Measurements from ENCODE around the gene ZBTB7B.

Gene ZBTB7B

GRCh38 chr1:155062151-155062686 lies 59.6 kb downstream of the ZBTB7B start:
- DNase-seq = no peak
- peaks cover 0 to 29% (median 27%) of the 10 kb centered on the region in 4 experiments for H3K4me1 ChIP-seq (ENCODE audit: control extremely low read depth in 1 of 4, control insufficient read depth in 4 of 4, insufficient read depth in 4 of 4, low read length in 3 of 4)
- WGBS (ENCODE audit: insufficient coverage) = 92% methylated on average over 22 of the region's 29 CpGs
- peaks cover 0 to 26% (median 17%) of the 10 kb centered on the region in 4 experiments for H3K36me3 ChIP-seq (ENCODE audit: control insufficient read depth in 4 of 4, insufficient read depth in 4 of 4, low read length in 3 of 4)
- ChIA-PET CTCF (interaction anchor here (0.8 to 22.6 kb wide), 18 partner anchors 7 to 591 kb away, joined by 3 to 368 read pairs (median 3); partner anchors contain the start of genes ADAM15, DCST1, DCST2 and EFNA3), POLR2A (interaction anchor here (1.4 to 1.9 kb wide), 2 partner anchors 10 to 22 kb away, joined by 3 to 10 read pairs; no protein-coding TSS in a partner anchor)
- no peaks in the 10 kb centered on the region for H3K27me3 ChIP-seq (replicated peaks in 2 of 5; ENCODE audit: control insufficient read depth in 4 of 5, insufficient read depth in 5 of 5, low read length in 4 of 5)
- no peaks in the 10 kb centered on the region for H3K9me3 ChIP-seq (ENCODE audit: control extremely low read depth in 1 of 5, control insufficient read depth in 4 of 5, insufficient read depth in 2 of 5, low read depth in 1 of 5, low read length in 4 of 5)
- no peak overlapping the region for H3K27ac ChIP-seq (ENCODE audit: insufficient read depth in 1 of 2, low read depth in 1 of 2, low read length in 2 of 2, poor library complexity in 1 of 2, severe bottlenecking in 2 of 2)
- no peak overlapping the region for H3K4me3 ChIP-seq (ENCODE audit: control insufficient read depth in 1 of 7, extremely low read depth in 1 of 7, insufficient read depth in 4 of 7, low read depth in 2 of 7, low read length in 6 of 7)

GRCh38 chr1:155062702-155063411 lies 60.3 kb downstream of the ZBTB7B start:
- Histone ChIP-seq H3K4me1 (ENCODE audit: control extremely low read depth in 1 of 4, control insufficient read depth in 4 of 4, insufficient read depth in 4 of 4, low read length in 3 of 4) (peaks cover 0 to 29% (median 27%) of the 10 kb centered on the region in 4 experiments), H3K27ac (ENCODE audit: insufficient read depth in 1 of 2, low read depth in 1 of 2, low read length in 2 of 2, poor library complexity in 1 of 2, severe bottlenecking in 2 of 2) (no peak overlapping the region), H3K27me3 (replicated peaks in 2 of 5; ENCODE audit: control insufficient read depth in 4 of 5, insufficient read depth in 5 of 5, low read length in 4 of 5) (no peaks in the 10 kb centered on the region), H3K36me3 (ENCODE audit: control insufficient read depth in 4 of 4, insufficient read depth in 4 of 4, low read length in 3 of 4) (peaks cover 0 to 20% (median 11%) of the 10 kb centered on the region in 4 experiments), H3K9me3 (ENCODE audit: control extremely low read depth in 1 of 5, control insufficient read depth in 4 of 5, insufficient read depth in 2 of 5, low read depth in 1 of 5, low read length in 4 of 5) (no peaks in the 10 kb centered on the region), H3K4me3 (ENCODE audit: control insufficient read depth in 1 of 7, extremely low read depth in 1 of 7, insufficient read depth in 4 of 7, low read depth in 2 of 7, low read length in 6 of 7) (peak overlapping the region in 6 of 7 experiments; percentile 44 to 88 (median 76))
- peak; percentile 51 to 75 (median 71) for DNase-seq
- ChIA-PET CTCF (interaction anchor here (0.9 to 22.6 kb wide), 7 partner anchors 13 to 53 kb away, joined by 3 to 368 read pairs (median 5); partner anchors contain the start of genes ADAM15 and EFNA3), POLR2A (interaction anchor here (0.6 to 1.9 kb wide), 2 partner anchors 22 to 68 kb away, joined by 3 to 10 read pairs; no protein-coding TSS in a partner anchor)
- 13% methylated on average over 35 of the region's 46 CpGs for WGBS (ENCODE audit: insufficient coverage)

- peak within 1 kb of the TSS in 1 of 2 experiments; percentile 34 for H3K27ac ChIP-seq (ENCODE audit: insufficient read depth in 1 of 2, low read depth in 1 of 2, low read length in 2 of 2, poor library complexity in 1 of 2, severe bottlenecking in 2 of 2)
- no peaks in the 10 kb centered on the region for H3K27me3 ChIP-seq (replicated peaks in 2 of 5; ENCODE audit: control insufficient read depth in 4 of 5, insufficient read depth in 5 of 5, low read length in 4 of 5)
- ChIA-PET CTCF (interaction anchor here (0.9 to 22.6 kb wide), 7 partner anchors 12 to 53 kb away, joined by 3 to 368 read pairs (median 5); partner anchors contain the start of genes ADAM15 and EFNA3), POLR2A (interaction anchor here (0.6 to 1.9 kb wide), 2 partner anchors 21 to 67 kb away, joined by 3 to 10 read pairs; no protein-coding TSS in a partner anchor)
- DNase-seq = peak; percentile 88 to 95 (median 95)
- 0% methylated on average over 13 of the region's 57 CpGs for WGBS (ENCODE audit: insufficient coverage)
- peak within 1 kb of the TSS; percentile 44 to 88 (median 76) for H3K4me3 ChIP-seq (ENCODE audit: control insufficient read depth in 1 of 7, extremely low read depth in 1 of 7, insufficient read depth in 4 of 7, low read depth in 2 of 7, low read length in 6 of 7)
- peaks cover 0 to 13% (median 7%) of the 10 kb centered on the region in 4 experiments for H3K36me3 ChIP-seq (ENCODE audit: control insufficient read depth in 4 of 4, insufficient read depth in 4 of 4, low read length in 3 of 4)
- no peaks in the 10 kb centered on the region for H3K9me3 ChIP-seq (ENCODE audit: control extremely low read depth in 1 of 5, control insufficient read depth in 4 of 5, insufficient read depth in 2 of 5, low read depth in 1 of 5, low read length in 4 of 5)
- H3K4me1 ChIP-seq (ENCODE audit: control extremely low read depth in 1 of 4, control insufficient read depth in 4 of 4, insufficient read depth in 4 of 4, low read length in 3 of 4) = peaks cover 0 to 29% (median 27%) of the 10 kb centered on the region in 4 experiments
Measured at GRCh38 chr1:155063550-155064110, 61.0 kb downstream of the ZBTB7B start, which contains the start of gene EFNA4. Gene EFNA4, plus strand, starts transcription at chr1:155063740. Its CDS starts 84 bp downstream, at chr1:155063824.

- peaks cover 0 to 15% (median 7%) of the 10 kb centered on the region in 4 experiments for H3K36me3 ChIP-seq (ENCODE audit: control insufficient read depth in 4 of 4, insufficient read depth in 4 of 4, low read length in 3 of 4)
- CTCF ChIA-PET = interaction anchor here (0.7 to 22.6 kb wide), 7 partner anchors 12 to 109 kb away, joined by 3 to 368 read pairs (median 7); partner anchors contain the start of genes ADAM15, EFNA3 and PBXIP1
- DNase-seq = peak in 2 of 3 donors; percentile 63 to 72
- H3K4me1 ChIP-seq (ENCODE audit: control extremely low read depth in 1 of 4, control insufficient read depth in 4 of 4, insufficient read depth in 4 of 4, low read length in 3 of 4) = peaks cover 0 to 29% (median 27%) of the 10 kb centered on the region in 4 experiments
- 0% methylated on average over 9 of the region's 14 CpGs for WGBS (ENCODE audit: insufficient coverage)
- peak overlapping the region in 1 of 2 experiments; percentile 34 for H3K27ac ChIP-seq (ENCODE audit: insufficient read depth in 1 of 2, low read depth in 1 of 2, low read length in 2 of 2, poor library complexity in 1 of 2, severe bottlenecking in 2 of 2)
- no peaks in the 10 kb centered on the region for H3K9me3 ChIP-seq (ENCODE audit: control extremely low read depth in 1 of 5, control insufficient read depth in 4 of 5, insufficient read depth in 2 of 5, low read depth in 1 of 5, low read length in 4 of 5)
- POLR2A ChIA-PET = interaction anchor here (1.9 kb wide), 1 partner anchor 20 kb away, joined by 10 read pairs; no protein-coding TSS in a partner anchor
- H3K27me3 ChIP-seq (replicated peaks in 2 of 5; ENCODE audit: control insufficient read depth in 4 of 5, insufficient read depth in 5 of 5, low read length in 4 of 5) = no peaks in the 10 kb centered on the region
- H3K4me3 ChIP-seq (ENCODE audit: control insufficient read depth in 1 of 7, extremely low read depth in 1 of 7, insufficient read depth in 4 of 7, low read depth in 2 of 7, low read length in 6 of 7) = peak overlapping the region; percentile 44 to 88 (median 76)
Measured at GRCh38 chr1:155064111-155064831, 61.7 kb downstream of the ZBTB7B start.

GRCh38 chr1:155064832-155065429 lies 62.3 kb downstream of the ZBTB7B start:
- ChIA-PET CTCF (interaction anchor here (1.5 to 22.6 kb wide), 4 partner anchors 11 to 27 kb away, joined by 7 to 368 read pairs (median 144); partner anchors contain the start of genes ADAM15 and EFNA3), POLR2A (interaction anchor here (0.6 kb wide), 1 partner anchor 42 kb away, joined by 4 read pairs; no protein-coding TSS in a partner anchor)
- Histone ChIP-seq H3K27me3 (replicated peaks in 2 of 5; ENCODE audit: control insufficient read depth in 4 of 5, insufficient read depth in 5 of 5, low read length in 4 of 5) (no peaks in the 10 kb centered on the region), H3K27ac (ENCODE audit: insufficient read depth in 1 of 2, low read depth in 1 of 2, low read length in 2 of 2, poor library complexity in 1 of 2, severe bottlenecking in 2 of 2) (no peak overlapping the region), H3K36me3 (ENCODE audit: control insufficient read depth in 4 of 4, insufficient read depth in 4 of 4, low read length in 3 of 4) (peaks cover 0 to 16% (median 9%) of the 10 kb centered on the region in 4 experiments), H3K4me3 (ENCODE audit: control insufficient read depth in 1 of 7, extremely low read depth in 1 of 7, insufficient read depth in 4 of 7, low read depth in 2 of 7, low read length in 6 of 7) (no peak overlapping the region), H3K9me3 (ENCODE audit: control extremely low read depth in 1 of 5, control insufficient read depth in 4 of 5, insufficient read depth in 2 of 5, low read depth in 1 of 5, low read length in 4 of 5) (no peaks in the 10 kb centered on the region), H3K4me1 (ENCODE audit: control extremely low read depth in 1 of 4, control insufficient read depth in 4 of 4, insufficient read depth in 4 of 4, low read length in 3 of 4) (peaks cover 0 to 32% (median 27%) of the 10 kb centered on the region in 4 experiments)
- DNase-seq = no peak
- WGBS (ENCODE audit: insufficient coverage) = 90% methylated on average over 4 of the region's 5 CpGs

GRCh38 chr1:155066777-155067176 lies 64.2 kb downstream of the ZBTB7B start:
- Histone ChIP-seq H3K9me3 (ENCODE audit: control extremely low read depth in 1 of 5, control insufficient read depth in 4 of 5, insufficient read depth in 2 of 5, low read depth in 1 of 5, low read length in 4 of 5) (no peaks in the 10 kb centered on the region), H3K4me3 (ENCODE audit: control insufficient read depth in 1 of 7, extremely low read depth in 1 of 7, insufficient read depth in 4 of 7, low read depth in 2 of 7, low read length in 6 of 7) (no peak overlapping the region), H3K36me3 (ENCODE audit: control insufficient read depth in 4 of 4, insufficient read depth in 4 of 4, low read length in 3 of 4) (peaks cover 0 to 11% (median 6%) of the 10 kb centered on the region in 4 experiments), H3K27ac (ENCODE audit: insufficient read depth in 1 of 2, low read depth in 1 of 2, low read length in 2 of 2, poor library complexity in 1 of 2, severe bottlenecking in 2 of 2) (no peak overlapping the region), H3K4me1 (ENCODE audit: control extremely low read depth in 1 of 4, control insufficient read depth in 4 of 4, insufficient read depth in 4 of 4, low read length in 3 of 4) (peaks cover 0 to 42% (median 37%) of the 10 kb centered on the region in 4 experiments), H3K27me3 (replicated peaks in 2 of 5; ENCODE audit: control insufficient read depth in 4 of 5, insufficient read depth in 5 of 5, low read length in 4 of 5) (no peaks in the 10 kb centered on the region)
- WGBS (ENCODE audit: insufficient coverage) = 97% methylated on average over 7 of the region's 8 CpGs
- ChIA-PET POLR2A (no interaction called here), CTCF (interaction anchor here (0.8 to 22.6 kb wide), 6 partner anchors 9 to 103 kb away, joined by 3 to 368 read pairs (median 66); partner anchors contain the start of genes ADAM15 and EFNA3)
- DNase-seq = no peak

Measured in common myeloid progenitor, CD34-positive (primary cell).